ENCODE results near the gene SSH2.
A peak's percentile ranks its signal among the peaks of the same experiment; 100 is the strongest.
"Not testable (repeated sequence)": the region's sequence is repeated elsewhere in the genome, so short reads cannot be mapped to it uniquely, and the experiment has no call there.

SSH2 gene

GRCh38 chr17:29929533-29930408, at the start of gene SSH2:
Gene SSH2 (minus strand): TSS chr17:29930228. CDS start chr17:29930000, 228 bp downstream.
- DNase-seq (ENCODE audit: low read depth in 2 of 2, low spot score in 1 of 2): peak; percentile 62 to 77

GRCh38 chr17:29977836-29978235, 47.8 kb upstream of the SSH2 start:
- no peak for DNase-seq (ENCODE audit: low read depth in 2 of 2, low spot score in 1 of 2)

GRCh38 chr17:29973005-29973404, 43.0 kb upstream of the SSH2 start:
- no peak for DNase-seq (ENCODE audit: low read depth in 2 of 2, low spot score in 1 of 2)

GRCh38 chr17:29972277-29972676, 42.2 kb upstream of the SSH2 start:
- no peak for DNase-seq (ENCODE audit: low read depth in 2 of 2, low spot score in 1 of 2)

- DNase-seq (ENCODE audit: low read depth in 2 of 2, low spot score in 1 of 2): no peak
Measured at GRCh38 chr17:29968271-29968670, 38.2 kb upstream of the SSH2 start.

- no peak for DNase-seq (ENCODE audit: low read depth in 2 of 2, low spot score in 1 of 2)
Measured at GRCh38 chr17:29962656-29963055, 32.6 kb upstream of the SSH2 start.

- no peak for DNase-seq (ENCODE audit: low read depth in 2 of 2, low spot score in 1 of 2)
Measured at GRCh38 chr17:29959658-29960337, 29.8 kb upstream of the SSH2 start.

- no peak for DNase-seq (ENCODE audit: low read depth in 2 of 2, low spot score in 1 of 2)
Measured at GRCh38 chr17:29958947-29959657, 29.1 kb upstream of the SSH2 start.

GRCh38 chr17:29957488-29957887, 27.5 kb upstream of the SSH2 start:
- not testable (repeated sequence) for DNase-seq (ENCODE audit: low read depth in 2 of 2, low spot score in 1 of 2)

GRCh38 chr17:29956225-29956624, 26.2 kb upstream of the SSH2 start:
- DNase-seq (ENCODE audit: low read depth in 2 of 2, low spot score in 1 of 2): no peak

- no peak for DNase-seq (ENCODE audit: low read depth in 2 of 2, low spot score in 1 of 2)
Measured at GRCh38 chr17:29954405-29954804, 24.4 kb upstream of the SSH2 start.

- no peak for DNase-seq (ENCODE audit: low read depth in 2 of 2, low spot score in 1 of 2)
Measured at GRCh38 chr17:29949696-29950095, 19.7 kb upstream of the SSH2 start.

- DNase-seq (ENCODE audit: low read depth in 2 of 2, low spot score in 1 of 2): no peak
Measured at GRCh38 chr17:29948448-29949215, 18.6 kb upstream of the SSH2 start.

- DNase-seq (ENCODE audit: low read depth in 2 of 2, low spot score in 1 of 2): no peak
Measured at GRCh38 chr17:29945281-29945680, 15.3 kb upstream of the SSH2 start.

GRCh38 chr17:29941334-29941733, 11.3 kb upstream of the SSH2 start, which contains the start of gene EFCAB5:
Gene EFCAB5 (plus strand): TSS chr17:29941634. CDS start chr17:29941797, 163 bp downstream.
- no peak for DNase-seq (ENCODE audit: low read depth in 2 of 2, low spot score in 1 of 2)

- no peak for DNase-seq (ENCODE audit: low read depth in 2 of 2, low spot score in 1 of 2)
Measured at GRCh38 chr17:29936724-29937123, 6.7 kb upstream of the SSH2 start.

- DNase-seq (ENCODE audit: low read depth in 2 of 2, low spot score in 1 of 2): not testable (repeated sequence)
Measured at GRCh38 chr17:29935909-29936308, 5.9 kb upstream of the SSH2 start.

GRCh38 chr17:29933379-29933778, 3.4 kb upstream of the SSH2 start:
- no peak for DNase-seq (ENCODE audit: low read depth in 2 of 2, low spot score in 1 of 2)

GRCh38 chr17:29931231-29931932, 1.4 kb upstream of the SSH2 start:
- peak; percentile 25 to 53 for DNase-seq (ENCODE audit: low read depth in 2 of 2, low spot score in 1 of 2)

GRCh38 chr17:29930409-29931010, 482 bp upstream of the SSH2 start:
- DNase-seq (ENCODE audit: low read depth in 2 of 2, low spot score in 1 of 2): peak in 1 of 2 donors; percentile 12

Data from stimulated activated CD8-positive, alpha-beta memory T cell treated with anti-CD3 and anti-CD28 coated beads, Interleukin-4, amount 100 ng/mL, for 4 hours (primary cell).